Measurements from ENCODE around the gene BZW2.
"Not testable (repeated sequence)": the region's sequence is repeated elsewhere in the genome, so short reads cannot be mapped to it uniquely, and the experiment has no call there.

BZW2 gene

DNA sequence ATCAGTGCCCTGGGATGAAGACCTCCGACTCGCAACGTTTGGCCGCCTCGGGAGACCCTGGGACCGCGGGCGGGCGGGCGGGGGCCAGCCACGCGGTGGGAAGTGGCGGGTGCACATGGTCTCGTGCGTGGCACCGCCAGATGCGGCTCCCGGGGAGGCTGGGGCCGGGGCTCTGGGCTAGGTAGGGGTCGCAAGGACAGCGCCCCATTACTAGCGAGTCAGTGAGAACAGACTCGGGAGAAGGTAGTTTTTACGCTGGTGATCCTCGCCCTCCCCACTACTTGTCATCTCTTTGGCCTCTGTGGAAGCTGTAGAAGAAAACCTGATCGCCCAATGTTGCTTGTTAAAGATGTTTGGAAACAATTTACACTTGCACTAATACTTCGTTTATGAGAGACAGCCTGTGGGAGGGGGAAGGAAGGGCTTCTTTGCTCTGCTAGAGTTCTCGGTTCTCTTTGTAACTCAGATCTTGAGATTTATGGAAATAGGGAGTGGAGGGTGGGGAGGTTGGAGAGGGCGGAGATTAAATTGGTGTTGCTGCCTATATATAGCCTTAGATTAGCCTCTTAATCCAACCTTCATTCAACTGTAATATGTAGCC, 591 bp downstream of the BZW2 start:
- DNase-seq = no peak

DNA sequence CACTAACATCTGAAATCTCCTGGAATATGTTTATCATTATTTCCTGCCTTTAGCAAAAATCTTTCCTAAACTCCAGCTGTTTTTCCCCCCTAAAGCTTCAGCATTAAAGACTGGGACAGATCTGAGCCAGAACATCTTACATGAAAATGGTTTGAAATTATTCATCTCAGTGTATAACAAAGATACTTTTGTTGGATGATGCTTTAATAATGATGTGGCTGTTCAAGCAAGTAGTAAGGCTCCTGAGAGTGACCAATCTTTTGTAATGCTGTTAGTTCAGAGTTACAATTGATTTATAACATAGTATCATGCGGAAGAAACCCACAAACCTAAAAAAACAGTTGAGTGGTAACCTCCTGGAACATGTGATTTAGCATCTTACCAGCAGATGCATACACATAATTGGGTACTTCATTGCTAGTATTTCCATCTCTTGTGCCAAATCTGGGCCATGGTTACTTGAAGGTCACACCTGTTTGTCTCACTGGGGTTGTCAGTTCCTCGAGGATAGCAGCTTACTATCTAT, 1.5 kb downstream of the BZW2 start:
- DNase-seq = no peak

DNA sequence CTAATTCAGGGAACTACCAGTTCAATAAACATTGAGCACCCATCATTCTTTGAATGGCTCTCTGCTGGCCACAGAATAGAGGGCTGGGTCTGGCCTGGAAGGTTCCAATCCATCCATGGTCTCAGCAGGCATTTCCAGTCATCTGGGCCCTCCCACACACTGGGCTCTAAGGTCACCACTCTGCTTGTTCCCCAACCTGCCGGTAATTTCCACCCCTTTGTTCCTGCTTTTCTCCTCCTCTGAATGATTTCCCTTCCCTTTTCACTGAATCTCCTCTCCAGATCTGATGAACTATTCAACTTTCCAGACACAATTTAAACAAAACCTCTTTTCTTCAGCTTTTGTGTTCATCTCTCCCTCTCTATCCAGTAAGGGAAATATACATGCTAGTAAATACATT, 2.6 kb downstream of the BZW2 start:
- DNase-seq = no peak

DNA sequence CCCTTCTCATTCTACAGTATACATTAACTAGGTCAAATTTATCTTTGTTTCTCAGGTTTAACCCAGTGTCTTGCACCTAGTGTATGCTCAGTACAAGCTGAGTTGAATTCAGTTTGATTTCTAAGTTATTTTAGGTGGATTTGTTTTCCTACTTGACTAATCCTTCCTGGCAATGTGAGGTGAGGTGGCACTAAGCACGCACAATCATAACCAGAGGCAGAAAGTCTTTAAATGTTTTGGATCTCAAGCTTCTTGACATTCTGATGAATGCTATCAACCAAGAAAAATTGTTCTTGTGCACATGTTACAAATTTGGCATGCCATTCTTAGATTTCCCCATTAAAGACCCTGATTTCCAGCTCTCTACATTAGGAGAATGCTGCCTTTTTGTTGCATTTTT, 3.2 kb downstream of the BZW2 start:
- DNase-seq = no peak

DNA sequence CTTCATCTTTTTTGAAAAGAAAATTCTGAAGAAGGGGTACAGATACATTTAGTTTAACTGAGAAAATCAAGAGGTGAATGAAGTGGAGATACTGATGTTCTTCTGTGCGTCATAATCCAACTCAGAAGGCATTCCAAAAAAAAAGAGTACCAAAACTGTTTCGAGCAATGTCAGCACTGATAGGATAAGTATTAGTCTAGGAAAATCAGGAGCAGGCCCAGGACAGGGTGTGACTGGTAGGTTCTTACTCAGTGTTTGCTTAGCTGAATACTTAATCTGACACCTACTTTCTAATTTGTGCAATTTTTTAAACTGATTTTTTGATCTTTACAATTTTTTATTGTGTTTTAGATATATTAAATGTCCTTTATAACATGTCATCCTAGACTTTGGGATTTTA, 4.3 kb downstream of the BZW2 start:
- no peak for DNase-seq

DNA sequence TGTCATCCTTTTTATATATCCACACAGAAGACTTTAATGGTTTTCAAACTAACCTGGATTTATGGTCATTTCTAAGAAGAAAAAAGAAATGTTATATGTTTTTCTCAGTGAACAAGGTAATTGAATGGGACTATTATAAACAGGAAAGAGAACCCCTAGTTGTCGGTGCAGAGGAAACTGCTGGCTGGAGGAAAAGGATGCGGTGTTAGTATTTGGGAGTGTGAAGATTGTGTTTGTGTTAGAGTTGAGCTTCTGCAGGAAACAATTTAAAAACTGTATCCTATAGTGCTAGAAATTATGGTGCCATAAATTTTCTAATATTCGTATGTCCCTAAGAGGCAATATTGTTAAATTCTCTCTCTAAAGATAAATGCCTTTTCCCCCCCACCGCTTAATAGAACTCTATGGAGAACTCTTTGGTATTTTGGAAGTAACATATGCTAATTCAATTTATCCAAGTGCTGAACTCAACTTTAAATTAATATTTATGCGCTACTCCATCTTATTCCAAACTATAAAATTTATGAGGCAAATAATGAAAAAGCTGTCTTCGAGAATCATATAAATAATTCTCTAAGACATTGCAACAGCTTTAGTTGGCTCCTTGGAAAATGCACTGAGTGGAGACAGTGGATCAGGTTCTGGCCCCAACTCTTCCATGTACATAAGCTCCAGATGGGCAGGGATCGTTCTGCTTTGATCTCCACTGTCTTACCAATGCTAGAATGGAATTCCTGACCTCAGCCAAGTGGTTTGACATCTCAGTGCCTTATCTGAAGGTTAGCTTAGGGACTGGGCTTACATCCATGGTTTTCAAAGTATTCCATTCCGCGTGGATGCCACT, 5.6 kb downstream of the BZW2 start:
- DNase-seq = no peak

DNA sequence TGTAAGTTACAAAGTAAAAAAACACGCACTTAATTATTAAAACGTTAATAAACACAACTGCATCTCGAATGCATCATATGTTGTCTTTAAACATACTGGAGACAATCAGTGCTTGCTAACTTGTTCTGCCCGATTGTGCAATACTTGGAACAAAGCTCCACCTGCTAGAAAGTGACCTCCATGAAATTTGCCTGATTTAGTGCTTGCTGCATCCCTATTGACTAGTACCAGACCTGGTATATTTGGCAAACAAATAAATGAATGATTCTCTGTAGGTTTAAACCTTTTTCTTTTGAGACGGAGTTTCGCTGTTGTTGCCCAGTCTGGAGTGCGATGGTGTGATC, 6.2 kb downstream of the BZW2 start:
- no peak for DNase-seq

DNA sequence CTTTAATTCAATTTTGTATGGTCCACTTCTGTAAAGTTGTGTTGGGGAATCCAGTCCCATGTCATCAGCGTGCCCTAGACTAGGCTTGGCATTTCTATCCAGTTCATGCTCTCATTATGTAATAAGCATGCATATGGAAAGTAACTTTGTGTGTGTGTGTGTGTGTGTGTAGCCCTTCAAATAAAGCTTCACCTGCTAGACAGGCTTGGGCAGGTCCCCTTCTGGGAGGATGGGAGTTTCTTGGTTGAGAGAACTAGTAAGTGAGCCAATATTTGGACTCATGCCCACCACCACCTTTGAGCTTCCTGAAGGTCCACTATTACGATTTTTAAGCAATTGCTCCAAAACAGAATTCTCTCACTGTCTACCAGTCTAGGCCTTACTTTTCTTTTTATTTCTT, 6.9 kb downstream of the BZW2 start:
- DNase-seq = no peak

DNA sequence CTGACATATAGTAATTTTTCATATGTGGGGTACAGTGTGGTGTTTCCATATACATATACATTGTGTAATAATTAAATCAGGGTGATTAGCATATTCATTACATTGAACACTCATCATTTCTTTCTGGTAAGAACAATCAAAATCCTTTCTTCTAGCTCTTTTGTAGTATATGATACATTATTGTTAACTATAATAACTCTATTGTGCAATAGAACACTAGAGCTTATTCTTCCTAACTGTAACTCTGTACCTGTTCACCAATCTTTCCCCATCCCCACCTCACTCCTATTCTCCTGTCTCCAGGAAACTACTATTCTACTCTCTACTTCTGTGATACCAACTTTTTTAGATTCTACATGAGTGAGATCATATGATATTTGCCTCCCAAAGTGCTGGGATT, 9.4 kb downstream of the BZW2 start:
- DNase-seq = no peak

DNA sequence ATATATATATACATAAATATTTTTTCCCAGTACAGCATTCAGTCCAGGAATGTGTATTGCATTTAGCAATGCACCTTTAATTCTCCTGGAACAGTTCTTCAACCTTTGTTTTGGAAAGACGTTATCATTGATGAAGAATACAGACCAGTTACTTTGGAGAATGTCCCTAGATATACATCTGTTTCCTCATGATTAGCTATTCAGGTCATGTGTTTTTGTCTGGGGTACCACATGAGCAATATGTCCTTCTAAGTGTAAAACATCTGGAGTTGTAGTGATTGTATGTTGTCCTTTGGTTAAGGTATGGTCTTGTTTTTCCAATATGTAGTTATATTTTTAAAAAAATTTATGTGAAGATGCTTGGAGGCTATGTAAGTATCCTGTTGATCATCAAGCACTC, 10.2 kb downstream of the BZW2 start:
- no peak for DNase-seq

DNA sequence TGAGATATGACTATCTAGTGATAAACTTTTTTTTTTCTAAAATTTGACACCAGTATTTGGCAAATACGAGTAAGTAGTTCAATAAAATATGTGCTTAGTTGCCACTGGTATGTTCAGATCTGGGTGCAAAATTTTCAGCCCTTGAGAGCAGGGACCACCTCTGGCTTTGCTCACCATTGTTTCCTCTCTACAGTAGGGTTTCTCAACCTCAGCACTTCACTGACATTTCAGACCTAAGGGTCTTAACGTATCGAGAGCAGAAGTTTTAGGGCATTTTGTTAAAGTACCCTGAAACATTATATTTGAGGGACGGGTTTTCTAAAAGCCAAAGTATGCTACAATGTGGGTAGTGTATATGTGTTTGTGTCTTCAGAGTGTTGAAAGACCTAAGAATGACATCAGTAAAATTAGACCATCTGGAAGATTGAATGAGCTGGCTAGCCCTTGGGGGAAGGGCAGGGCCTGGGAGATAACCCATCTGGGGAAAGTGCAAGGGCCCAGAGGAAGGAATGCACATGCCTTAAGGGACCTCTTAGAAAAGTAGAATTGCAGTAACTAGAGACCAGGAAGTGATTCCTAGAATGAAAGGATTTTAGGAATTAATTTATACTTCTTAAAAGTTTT, 11.8 kb downstream of the BZW2 start:
- no peak for DNase-seq

DNA sequence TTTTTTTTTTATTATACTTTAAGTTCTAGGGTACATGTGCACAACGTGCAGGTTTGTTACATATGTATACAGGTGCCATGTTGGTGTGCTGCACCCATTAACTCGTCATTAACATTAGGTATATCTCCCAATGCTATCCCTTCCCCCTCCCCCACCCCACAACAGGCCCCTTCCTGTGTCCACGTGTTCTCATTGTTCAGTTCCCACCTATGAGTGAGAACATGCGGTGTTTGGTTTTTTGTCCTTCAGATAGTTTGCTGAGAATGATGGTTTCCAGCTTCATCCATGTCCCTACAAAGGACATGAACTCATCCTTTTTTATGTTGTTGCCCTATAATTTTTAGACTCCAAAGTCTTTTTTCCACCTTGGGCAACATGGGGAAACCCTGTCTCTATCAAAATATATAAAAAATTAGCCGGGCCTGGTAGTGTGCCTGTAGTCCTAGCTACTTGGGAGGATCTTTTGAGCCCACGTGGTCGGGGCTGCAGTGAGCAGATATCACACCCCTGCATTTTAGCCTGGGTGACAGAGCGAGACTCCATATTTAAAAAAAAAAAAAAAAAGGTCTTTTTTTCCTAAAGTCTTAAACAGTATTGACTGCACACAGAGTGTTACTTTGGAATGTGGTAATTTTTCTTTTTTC, 14.0 kb downstream of the BZW2 start:
- DNase-seq = not testable (repeated sequence)

DNA sequence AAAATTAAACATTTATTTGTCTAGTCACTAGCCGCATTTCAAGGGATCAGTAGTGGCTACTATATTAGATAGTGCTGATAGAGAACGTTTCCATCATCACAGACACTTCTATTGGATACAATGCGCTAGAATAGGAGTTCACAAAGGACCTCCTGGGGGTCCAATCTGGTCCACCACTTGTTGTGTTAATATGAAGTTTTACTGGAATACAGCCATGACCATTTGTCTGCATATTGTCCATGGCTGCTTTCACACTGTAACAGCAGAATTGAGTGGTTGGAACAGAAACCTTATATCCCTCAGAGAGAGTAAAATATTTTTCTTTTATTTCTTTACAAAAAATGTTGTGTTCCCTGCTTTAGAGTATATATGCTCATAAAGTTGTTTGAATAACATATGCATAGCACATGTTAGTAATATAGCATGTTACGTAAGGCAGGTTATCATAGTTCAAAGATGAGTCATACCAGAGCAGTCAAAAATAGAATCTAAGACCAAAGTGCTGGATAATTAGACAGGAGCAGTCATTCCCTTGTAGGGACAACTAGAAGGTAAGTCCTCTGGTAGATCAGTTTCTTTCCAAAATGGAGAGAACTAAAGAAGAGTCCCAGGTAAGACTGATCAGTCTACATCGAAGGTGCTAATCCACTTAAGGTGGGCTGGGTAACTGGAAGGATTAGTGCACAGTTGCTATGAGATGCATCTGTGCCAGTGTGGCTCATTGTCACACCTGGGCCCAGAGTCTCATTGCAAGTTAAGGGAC, 14.9 kb downstream of the BZW2 start:
- no peak for DNase-seq

DNA sequence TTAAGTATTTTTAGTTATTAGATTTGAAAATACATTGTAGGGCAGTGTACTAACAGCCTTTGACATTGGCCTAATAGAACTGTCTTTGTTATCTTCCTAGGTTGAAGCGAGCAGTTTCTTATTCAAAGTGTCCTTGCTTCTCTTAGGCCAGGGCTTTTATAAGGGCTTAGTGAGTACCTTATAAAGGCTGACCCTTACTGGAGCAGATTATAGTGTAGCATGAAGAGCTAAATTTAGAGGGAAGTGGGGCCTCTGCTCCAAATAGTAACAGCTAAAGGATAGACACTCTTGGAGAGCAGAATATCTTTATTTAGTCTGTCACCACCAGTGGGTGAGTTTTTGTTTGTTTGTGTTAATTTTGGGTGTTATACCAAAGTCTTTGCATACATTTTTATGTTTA, 15.9 kb downstream of the BZW2 start:
- DNase-seq = no peak

DNA sequence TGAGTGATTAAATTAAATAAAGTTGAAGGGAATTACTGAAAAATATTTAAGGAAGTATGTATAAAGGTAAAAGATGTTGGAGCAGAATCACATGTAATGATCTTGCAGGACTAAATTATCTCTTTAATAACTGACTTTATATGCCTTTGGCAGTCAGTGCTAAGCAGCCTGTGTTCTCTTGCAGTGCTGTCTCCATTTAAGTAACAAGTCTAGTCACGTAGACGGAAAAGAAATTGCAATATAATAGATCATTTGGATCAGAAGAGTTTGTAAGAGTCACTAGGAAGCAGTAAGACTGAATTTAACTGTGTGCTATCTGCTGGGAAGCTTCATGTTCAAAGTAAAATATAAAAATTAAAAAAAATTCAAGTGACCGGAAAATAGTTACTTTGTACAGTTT, 21.4 kb downstream of the BZW2 start:
- no peak for DNase-seq

DNA sequence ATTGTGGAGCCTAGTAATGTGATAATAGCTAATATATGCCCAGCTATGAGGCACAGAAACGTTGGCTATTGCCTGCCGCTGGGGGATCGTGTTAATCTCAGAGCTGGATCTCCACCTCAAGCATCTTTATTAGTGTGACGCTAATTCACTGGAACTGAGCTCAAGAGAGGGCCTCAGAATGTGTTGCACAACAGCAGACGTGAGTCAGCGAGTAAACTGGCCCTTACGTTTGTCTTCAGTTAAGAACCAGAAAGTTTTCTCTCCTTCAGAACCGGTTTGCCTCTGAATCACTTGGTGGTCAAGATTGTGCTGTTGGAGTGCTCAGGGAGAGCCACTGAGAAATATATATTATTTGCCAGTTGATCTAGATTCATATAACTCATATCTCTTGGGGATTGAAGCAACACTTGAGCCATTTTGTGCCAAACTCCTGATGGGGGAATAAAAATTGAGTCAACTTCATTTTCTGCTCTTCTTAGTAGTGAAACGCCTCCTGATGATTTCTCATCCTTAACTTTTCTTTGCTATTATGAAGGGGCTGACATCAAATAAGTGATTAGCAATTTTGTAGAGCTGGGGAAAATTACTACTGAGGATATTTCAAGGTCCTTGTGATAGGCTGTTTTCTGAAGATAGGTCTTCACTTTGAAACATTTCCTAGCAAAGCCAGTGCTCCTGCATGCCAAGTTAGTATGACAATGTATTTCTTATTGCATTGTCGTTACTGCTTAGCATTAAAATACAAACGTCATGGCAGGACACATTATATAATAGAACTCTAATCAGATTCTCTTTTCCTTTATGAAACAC, 22.3 kb downstream of the BZW2 start:
- DNase-seq = no peak

DNA sequence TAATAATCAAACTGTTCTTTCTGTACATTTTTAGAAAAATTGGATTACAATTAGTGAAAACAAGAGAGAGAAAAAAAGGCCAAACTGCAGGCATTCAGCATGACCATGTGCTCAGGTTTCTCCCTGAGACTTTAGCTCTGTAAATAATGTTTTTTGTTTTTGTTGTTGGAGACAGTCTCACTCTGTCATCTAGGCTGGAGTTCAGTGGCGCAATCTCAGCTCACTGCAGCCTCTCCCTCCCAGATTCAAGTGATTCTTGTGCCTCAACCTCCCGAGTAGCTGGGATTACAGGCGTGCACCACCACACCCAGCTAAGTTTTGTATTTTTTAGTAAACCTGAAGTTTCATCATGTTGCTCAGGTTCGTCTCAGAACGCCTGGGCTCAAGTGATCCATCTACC, 23.0 kb downstream of the BZW2 start:
- no peak for DNase-seq

DNA sequence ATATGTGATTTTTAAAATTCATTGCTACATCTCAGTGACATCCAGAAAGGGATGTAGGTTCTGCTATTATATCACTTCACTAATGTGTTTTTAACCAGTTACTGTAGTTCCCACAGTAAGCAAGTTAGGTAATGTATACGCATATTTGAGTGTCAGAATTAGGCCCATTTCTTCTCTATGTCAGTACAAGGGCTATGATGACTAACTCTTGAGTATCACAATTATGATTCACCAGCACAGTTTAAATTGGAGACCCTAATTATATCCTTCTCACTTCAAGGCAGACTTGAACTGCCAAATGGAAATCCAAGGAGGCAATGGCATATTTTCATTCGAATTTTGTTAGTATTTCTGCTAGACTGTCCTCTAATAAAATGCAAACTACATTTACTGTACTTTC, 23.6 kb downstream of the BZW2 start:
- DNase-seq = no peak

DNA sequence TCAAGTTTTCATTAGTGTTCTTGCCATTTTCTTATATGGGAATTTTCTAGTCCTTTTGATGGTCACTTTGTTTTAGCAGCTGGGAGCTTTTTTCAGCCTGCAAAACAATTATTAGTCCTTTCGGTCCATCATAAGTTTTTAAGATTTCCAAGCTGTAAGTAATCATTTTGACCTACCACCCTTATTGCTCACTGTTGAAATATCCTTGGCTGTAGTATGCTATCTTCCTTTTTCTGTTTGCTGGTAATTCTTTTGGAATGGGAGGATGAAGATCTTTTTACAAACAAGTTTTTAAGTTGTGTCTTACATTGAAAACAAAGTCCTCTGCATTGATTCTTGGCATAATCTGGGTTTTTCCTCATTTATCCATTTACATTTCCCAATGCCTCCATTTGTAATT, 24.0 kb downstream of the BZW2 start:
- no peak for DNase-seq

DNA sequence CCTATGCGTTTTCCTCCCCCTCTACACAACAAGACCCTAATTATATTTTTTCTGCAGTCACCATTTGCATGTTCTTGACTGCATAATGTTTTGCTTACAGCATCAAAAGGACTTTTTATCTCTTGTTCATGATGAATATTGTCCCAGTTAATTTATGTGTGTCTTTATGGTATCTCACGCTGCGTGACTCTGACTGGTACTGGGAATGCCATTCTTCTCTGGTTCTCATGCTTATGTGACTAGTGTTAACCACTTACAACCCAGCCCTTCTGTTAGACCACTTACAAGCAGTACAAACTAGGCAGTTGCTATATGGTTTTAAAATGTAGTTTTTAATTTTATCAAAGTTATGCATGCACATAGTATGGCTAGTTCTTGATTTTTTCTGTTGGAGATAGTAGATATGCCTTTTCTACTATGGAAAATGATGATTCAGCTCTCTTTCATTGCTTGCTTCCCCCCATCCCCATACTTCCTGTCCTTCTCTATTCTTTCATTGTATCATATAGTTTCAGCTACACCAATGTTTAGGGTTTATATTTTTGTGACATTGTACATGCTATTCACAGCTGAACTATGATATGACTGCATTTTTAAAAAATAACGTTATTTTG, 24.9 kb downstream of the BZW2 start:
- no peak for DNase-seq

DNA sequence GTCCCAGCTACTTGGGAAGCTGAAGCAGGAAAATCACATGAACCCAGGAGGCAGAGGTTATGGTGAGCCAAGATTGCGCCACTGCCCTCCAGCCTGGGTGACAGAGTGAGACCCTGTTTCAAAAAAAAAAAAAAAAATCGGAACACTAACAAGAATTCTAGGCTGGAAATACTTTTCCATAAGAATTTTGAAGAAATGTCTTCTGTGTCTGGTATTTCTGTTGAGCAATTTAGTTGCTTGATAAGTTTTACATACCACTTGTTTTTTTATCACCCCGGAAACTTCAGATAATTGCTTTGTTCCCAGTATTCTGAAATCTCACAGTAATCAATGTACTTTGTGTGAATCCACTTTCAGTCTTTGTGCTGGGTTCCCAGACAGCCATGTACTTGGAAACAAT, 25.8 kb downstream of the BZW2 start:
- no peak for DNase-seq

DNA sequence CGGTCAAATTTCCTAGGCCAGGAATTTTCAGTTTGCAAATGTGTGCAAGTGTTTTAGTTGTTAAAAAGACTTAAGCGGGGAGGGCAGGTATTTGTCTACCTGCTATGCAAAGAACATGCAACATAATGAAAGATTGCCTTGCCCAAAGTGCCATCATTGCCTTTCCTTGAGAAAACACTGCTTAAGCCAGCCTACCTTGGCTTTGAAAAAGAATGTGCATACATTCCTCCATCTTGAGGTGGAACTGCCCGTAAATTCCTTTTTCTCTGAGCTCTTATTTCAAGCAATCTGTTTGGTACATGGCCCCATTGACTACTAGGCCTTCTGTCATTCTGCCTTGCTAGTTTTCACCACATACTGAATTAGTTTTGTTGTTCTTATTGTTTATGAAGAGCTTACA, 29.3 kb downstream of the BZW2 start:
- no peak for DNase-seq
